K562 (cell line): Measurements from ENCODE around the gene IRF2.

ENCODE experiments used
- BRCA1 ChIP-seq, 2 experiments: fragments of 450-650 bp in 1 of 2; sonication (generic) in 1 of 2; formaldehyde crosslinking in 1 of 2; IDR thresholded peaks; 2 replicates each; pipeline versions ENCODE4 v1.5.0 to v1.6.1; 2017 to 2020; ENCODE audit warnings: mild to moderate bottlenecking in 1 of 2, missing genetic modification reagents in 1 of 2
- CGGBP1 ChIP-seq: fragments of 250-450 bp; sonication (Bioruptor Pico); IDR thresholded peaks from 2 replicates; pipeline ENCODE4 v1.9.0; 2021; ENCODE audit warnings: mild to moderate bottlenecking
- EP300 ChIP-seq: IDR thresholded peaks from 2 replicates; pipeline ENCODE4 v1.6.1; 2012; ENCODE audit warnings: low read length, improper control_type of control experiment
- FOXK2 ChIP-seq, 2 experiments: fragments of 450-650 bp; IDR thresholded peaks in 1 of 2; conservative IDR thresholded peaks in 1 of 2; 2 replicates each; pipeline ENCODE4 v1.6.1; 2016; ENCODE audit warnings: low read depth in 2 of 2, mild to moderate bottlenecking in 1 of 2
- MTF1 ChIP-seq: fragments of 250-450 bp; sonication (Bioruptor Pico); IDR thresholded peaks from 2 replicates; pipeline ENCODE4 v1.9.0; 2021; ENCODE audit warnings: moderate library complexity, mild to moderate bottlenecking, inconsistent platforms, borderline replicate concordance
- SNAPC5 ChIP-seq: fragments of 250-450 bp; sonication (Bioruptor Pico); IDR thresholded peaks from 2 replicates; pipeline ENCODE4 v1.8.0; 2021; ENCODE audit warnings: moderate library complexity, mild to moderate bottlenecking, inconsistent platforms
- TGIF2 ChIP-seq: sonication (generic); formaldehyde crosslinking; IDR thresholded peaks from 2 replicates; pipeline ENCODE4 v1.8.1; 2022; ENCODE audit warnings: mild to moderate bottlenecking, missing genetic modification reagents, moderate library complexity
- YBX1 ChIP-seq: fragments of 450-650 bp; IDR thresholded peaks from 2 replicates; pipeline ENCODE4 v1.7.1; 2016; ENCODE audit warnings: mild to moderate bottlenecking
- TF ChIP-seq, protein P1 (sequence below): fragments of 450-650 bp; IDR thresholded peaks from 2 replicates; pipeline ENCODE4 v1.6.1; 2016; ENCODE audit warnings: mild to moderate bottlenecking

GRCh38 chr4:184485279-184485678 lies 10.9 kb upstream of the IRF2 start:
- TF ChIP-seq, protein P1, sequence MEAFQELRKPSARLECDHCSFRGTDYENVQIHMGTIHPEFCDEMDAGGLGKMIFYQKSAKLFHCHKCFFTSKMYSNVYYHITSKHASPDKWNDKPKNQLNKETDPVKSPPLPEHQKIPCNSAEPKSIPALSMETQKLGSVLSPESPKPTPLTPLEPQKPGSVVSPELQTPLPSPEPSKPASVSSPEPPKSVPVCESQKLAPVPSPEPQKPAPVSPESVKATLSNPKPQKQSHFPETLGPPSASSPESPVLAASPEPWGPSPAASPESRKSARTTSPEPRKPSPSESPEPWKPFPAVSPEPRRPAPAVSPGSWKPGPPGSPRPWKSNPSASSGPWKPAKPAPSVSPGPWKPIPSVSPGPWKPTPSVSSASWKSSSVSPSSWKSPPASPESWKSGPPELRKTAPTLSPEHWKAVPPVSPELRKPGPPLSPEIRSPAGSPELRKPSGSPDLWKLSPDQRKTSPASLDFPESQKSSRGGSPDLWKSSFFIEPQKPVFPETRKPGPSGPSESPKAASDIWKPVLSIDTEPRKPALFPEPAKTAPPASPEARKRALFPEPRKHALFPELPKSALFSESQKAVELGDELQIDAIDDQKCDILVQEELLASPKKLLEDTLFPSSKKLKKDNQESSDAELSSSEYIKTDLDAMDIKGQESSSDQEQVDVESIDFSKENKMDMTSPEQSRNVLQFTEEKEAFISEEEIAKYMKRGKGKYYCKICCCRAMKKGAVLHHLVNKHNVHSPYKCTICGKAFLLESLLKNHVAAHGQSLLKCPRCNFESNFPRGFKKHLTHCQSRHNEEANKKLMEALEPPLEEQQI, result no peak
- TF ChIP-seq YBX1 (no peak), TGIF2 (CRISPR knock-in tag) (no peak), CGGBP1 (no peak), FOXK2 (conservative IDR thresholded peaks at IDR 0.05 in 1 of 2, IDR thresholded peaks at IDR 0.05 in 1 of 2; ENCODE audit: low read depth in 2 of 2) (no peak), BRCA1 (IDR thresholded peaks at IDR 0.05) (no peak), BRCA1 (CRISPR knock-in tag; IDR thresholded peaks at IDR 0.05) (no peak), EP300 (no peak), SNAPC5 (no peak), MTF1 (no peak)
